WERI-Rb-1 (cell line): ENCODE data around the gene CD33.

Experiments used
- DNase-seq: peaks from one replicate; pipeline ENCODE4 v3.0.0-alpha.2; 2020
- H3K27ac ChIP-seq: fragments of 250-450 bp; sonication (Bioruptor Pico); 2 replicates; pipeline ENCODE4 v1.5.1; 2020; ENCODE audit warnings: mild to moderate bottlenecking, moderate library complexity
- H3K27me3 ChIP-seq: fragments of 250-450 bp; sonication (Bioruptor Pico); 2 replicates; pipeline ENCODE4 v1.5.1; 2021; ENCODE audit warnings: mild to moderate bottlenecking, low read depth, moderate library complexity; ENCODE audit not compliant: insufficient read depth, severe bottlenecking
- H3K36me3 ChIP-seq: fragments of 250-450 bp; sonication (Bioruptor Pico); 2 replicates; pipeline ENCODE4 v1.5.1; 2020; ENCODE audit warnings: mild to moderate bottlenecking, moderate library complexity
- H3K4me3 ChIP-seq: 2 replicates; pipeline ENCODE4 v1.5.1; 2011; ENCODE audit warnings: low read depth, mild to moderate bottlenecking, control low read depth, low read length
- H3K9me3 ChIP-seq: fragments of 250-450 bp; sonication (Bioruptor Pico); 2 replicates; pipeline ENCODE4 v1.5.1; 2021; ENCODE audit warnings: mild to moderate bottlenecking, moderate library complexity; ENCODE audit not compliant: severe bottlenecking
- CTCF ChIP-seq: IDR thresholded peaks from 2 replicates; pipeline ENCODE4 v1.5.1; 2011; ENCODE audit warnings: low read depth, mild to moderate bottlenecking, control low read depth, inconsistent platforms, low read length

CD33 gene

GRCh38 chr19:51256155-51256625 lies 31.3 kb downstream of the CD33 start:
- H3K4me3 ChIP-seq = no peak overlapping the region
- no peak overlapping the region for H3K27ac ChIP-seq
- peaks cover 79% of the 10 kb centered on the region for H3K27me3 ChIP-seq
- no peak for TF ChIP-seq CTCF
- H3K9me3 ChIP-seq = no peaks in the 10 kb centered on the region
- H3K36me3 ChIP-seq = no peaks in the 10 kb centered on the region
- DNase-seq = no peak

- no peak for DNase-seq
- no peak overlapping the region for H3K4me3 ChIP-seq
- no peak for TF ChIP-seq CTCF
Observed at GRCh38 chr19:51257471-51257870, 32.6 kb downstream of the CD33 start.

GRCh38 chr19:51258165-51259160 lies 33.6 kb downstream of the CD33 start:
- Histone ChIP-seq H3K4me3 (no peak overlapping the region), H3K27me3 (peaks cover 80% of the 10 kb centered on the region), H3K9me3 (no peaks in the 10 kb centered on the region), H3K27ac (no peak overlapping the region), H3K36me3 (no peaks in the 10 kb centered on the region)
- TF ChIP-seq CTCF = no peak
- DNase-seq = no peak

More at GRCh38 chr19:51257471-51257870, 32.6 kb downstream of the CD33 start:
- H3K27ac ChIP-seq = no peak overlapping the region
- peaks cover 80% of the 10 kb centered on the region for H3K27me3 ChIP-seq
- no peaks in the 10 kb centered on the region for H3K9me3 ChIP-seq
- no peaks in the 10 kb centered on the region for H3K36me3 ChIP-seq

- Histone ChIP-seq H3K36me3 (no peaks in the 10 kb centered on the region), H3K4me3 (no peak overlapping the region), H3K9me3 (no peaks in the 10 kb centered on the region), H3K27me3 (peaks cover 82% of the 10 kb centered on the region), H3K27ac (no peak overlapping the region)
- TF ChIP-seq CTCF = peak; percentile 62
- DNase-seq = peak; percentile 25
Observed at GRCh38 chr19:51259348-51260245, 34.7 kb downstream of the CD33 start.

GRCh38 chr19:51263808-51264207 lies 38.9 kb downstream of the CD33 start:
- Histone ChIP-seq H3K36me3 (no peaks in the 10 kb centered on the region), H3K27me3 (peaks cover 99% of the 10 kb centered on the region), H3K4me3 (no peak overlapping the region), H3K9me3 (no peaks in the 10 kb centered on the region), H3K27ac (no peak overlapping the region)
- no peak for DNase-seq
- TF ChIP-seq CTCF = no peak
